ENCODE results near the gene CLIC1. TPM values are rescaled to one million over a fixed set of nuclear protein-coding genes. Genes with fewer than 3 reads are reported as not detected.

CLIC1 gene
- total and polyA plus RNA-seq, 2 experiments from 2014 or later: 269 to 296 TPM

DNA sequence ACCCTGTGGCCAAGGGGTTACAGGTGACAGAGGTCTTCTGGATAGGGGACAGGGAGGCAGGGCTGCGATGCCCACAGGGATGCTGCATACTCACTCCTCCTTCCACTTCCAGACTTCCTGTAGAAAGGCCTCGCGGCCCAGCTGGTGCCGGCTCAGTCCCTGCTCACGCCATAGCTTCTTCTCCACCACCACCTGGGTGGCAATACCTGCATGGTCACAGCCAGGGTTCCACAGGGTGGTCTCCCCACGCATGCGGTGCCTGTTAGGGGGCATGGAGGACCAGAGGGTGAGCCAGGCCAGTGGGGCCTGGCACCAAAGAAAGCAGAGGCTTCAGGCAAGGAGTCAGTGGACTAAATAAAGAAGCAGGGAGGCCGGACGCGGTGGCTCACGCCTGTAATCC lies 49.1 kb upstream of the CLIC1 start (continued):
- TF ChIP-seq, protein P1, sequence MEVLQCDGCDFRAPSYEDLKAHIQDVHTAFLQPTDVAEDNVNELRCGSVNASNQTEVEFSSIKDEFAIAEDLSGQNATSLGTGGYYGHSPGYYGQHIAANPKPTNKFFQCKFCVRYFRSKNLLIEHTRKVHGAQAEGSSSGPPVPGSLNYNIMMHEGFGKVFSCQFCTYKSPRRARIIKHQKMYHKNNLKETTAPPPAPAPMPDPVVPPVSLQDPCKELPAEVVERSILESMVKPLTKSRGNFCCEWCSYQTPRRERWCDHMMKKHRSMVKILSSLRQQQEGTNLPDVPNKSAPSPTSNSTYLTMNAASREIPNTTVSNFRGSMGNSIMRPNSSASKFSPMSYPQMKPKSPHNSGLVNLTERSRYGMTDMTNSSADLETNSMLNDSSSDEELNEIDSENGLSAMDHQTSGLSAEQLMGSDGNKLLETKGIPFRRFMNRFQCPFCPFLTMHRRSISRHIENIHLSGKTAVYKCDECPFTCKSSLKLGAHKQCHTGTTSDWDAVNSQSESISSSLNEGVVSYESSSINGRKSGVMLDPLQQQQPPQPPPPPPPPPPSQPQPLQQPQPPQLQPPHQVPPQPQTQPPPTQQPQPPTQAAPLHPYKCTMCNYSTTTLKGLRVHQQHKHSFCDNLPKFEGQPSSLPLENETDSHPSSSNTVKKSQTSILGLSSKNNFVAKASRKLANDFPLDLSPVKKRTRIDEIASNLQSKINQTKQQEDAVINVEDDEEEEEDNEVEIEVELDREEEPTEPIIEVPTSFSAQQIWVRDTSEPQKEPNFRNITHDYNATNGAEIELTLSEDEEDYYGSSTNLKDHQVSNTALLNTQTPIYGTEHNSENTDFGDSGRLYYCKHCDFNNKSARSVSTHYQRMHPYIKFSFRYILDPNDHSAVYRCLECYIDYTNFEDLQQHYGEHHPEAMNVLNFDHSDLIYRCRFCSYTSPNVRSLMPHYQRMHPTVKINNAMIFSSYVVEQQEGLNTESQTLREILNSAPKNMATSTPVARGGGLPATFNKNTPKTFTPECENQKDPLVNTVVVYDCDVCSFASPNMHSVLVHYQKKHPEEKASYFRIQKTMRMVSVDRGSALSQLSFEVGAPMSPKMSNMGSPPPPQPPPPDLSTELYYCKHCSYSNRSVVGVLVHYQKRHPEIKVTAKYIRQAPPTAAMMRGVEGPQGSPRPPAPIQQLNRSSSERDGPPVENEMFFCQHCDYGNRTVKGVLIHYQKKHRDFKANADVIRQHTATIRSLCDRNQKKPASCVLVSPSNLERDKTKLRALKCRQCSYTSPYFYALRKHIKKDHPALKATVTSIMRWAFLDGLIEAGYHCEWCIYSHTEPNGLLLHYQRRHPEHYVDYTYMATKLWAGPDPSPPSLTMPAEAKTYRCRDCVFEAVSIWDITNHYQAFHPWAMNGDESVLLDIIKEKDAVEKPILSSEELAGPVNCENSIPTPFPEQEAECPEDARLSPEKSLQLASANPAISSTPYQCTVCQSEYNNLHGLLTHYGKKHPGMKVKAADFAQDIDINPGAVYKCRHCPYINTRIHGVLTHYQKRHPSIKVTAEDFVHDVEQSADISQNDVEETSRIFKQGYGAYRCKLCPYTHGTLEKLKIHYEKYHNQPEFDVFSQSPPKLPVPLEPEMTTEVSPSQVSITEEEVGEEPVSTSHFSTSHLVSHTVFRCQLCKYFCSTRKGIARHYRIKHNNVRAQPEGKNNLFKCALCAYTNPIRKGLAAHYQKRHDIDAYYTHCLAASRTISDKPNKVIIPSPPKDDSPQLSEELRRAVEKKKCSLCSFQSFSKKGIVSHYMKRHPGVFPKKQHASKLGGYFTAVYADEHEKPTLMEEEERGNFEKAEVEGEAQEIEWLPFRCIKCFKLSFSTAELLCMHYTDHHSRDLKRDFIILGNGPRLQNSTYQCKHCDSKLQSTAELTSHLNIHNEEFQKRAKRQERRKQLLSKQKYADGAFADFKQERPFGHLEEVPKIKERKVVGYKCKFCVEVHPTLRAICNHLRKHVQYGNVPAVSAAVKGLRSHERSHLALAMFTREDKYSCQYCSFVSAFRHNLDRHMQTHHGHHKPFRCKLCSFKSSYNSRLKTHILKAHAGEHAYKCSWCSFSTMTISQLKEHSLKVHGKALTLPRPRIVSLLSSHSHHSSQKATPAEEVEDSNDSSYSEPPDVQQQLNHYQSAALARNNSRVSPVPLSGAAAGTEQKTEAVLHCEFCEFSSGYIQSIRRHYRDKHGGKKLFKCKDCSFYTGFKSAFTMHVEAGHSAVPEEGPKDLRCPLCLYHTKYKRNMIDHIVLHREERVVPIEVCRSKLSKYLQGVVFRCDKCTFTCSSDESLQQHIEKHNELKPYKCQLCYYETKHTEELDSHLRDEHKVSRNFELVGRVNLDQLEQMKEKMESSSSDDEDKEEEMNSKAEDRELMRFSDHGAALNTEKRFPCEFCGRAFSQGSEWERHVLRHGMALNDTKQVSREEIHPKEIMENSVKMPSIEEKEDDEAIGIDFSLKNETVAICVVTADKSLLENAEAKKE (CRISPR knock-in tag; IDR thresholded peaks at IDR 0.05): no peak
- no peak for TF ChIP-seq EZH2phosphoT487 (IDR thresholded peaks at IDR 0.05; ENCODE audit: unreplicated experiment)
- TF ChIP-seq CTCF (conservative IDR thresholded peaks at IDR 0.05; ENCODE audit: low read depth in 2 of 2): no peak
- no peak for TF ChIP-seq CREB1 (CRISPR knock-in tag; IDR thresholded peaks at IDR 0.05; ENCODE audit: low read depth)
- TF ChIP-seq ZNF331 (CRISPR knock-in tag; IDR thresholded peaks at IDR 0.05; ENCODE audit: low read depth): no peak
- TF ChIP-seq NANOG (IDR thresholded peaks at IDR 0.05; ENCODE audit: borderline replicate concordance): no peak

GRCh38 chr6:31784098-31784925 lies 48.0 kb upstream of the CLIC1 start:
- no peak for TF ChIP-seq ETS1 (IDR thresholded peaks at IDR 0.05)
- no peak for TF ChIP-seq ZNF114 (CRISPR knock-in tag; IDR thresholded peaks at IDR 0.05)
- no peak for TF ChIP-seq STAT1 (IDR thresholded peaks at IDR 0.05; ENCODE audit: unreplicated experiment)
- TF ChIP-seq POLR2AphosphoS5 (IDR thresholded peaks at IDR 0.05; ENCODE audit: low read depth): no peak
- TF ChIP-seq EZH2phosphoT487 (IDR thresholded peaks at IDR 0.05; ENCODE audit: unreplicated experiment): no peak
- TF ChIP-seq EZH2 (IDR thresholded peaks at IDR 0.05; ENCODE audit: low read depth, unreplicated experiment): no peak
- DNase-seq (ENCODE audit: low spot score) (no peak), ATAC-seq (no peak)
- no peak overlapping the region for H3K4me3 Mint-ChIP-seq
- H3K9me3 Mint-ChIP-seq: no peaks in the 10 kb centered on the region
- Histone ChIP-seq H3K36me3 (ENCODE audit: insufficient read depth) (peaks cover 1% of the 10 kb centered on the region), H3K27ac (ENCODE audit: low read depth) (no peak overlapping the region), H3K9me2 (ENCODE audit: insufficient read depth) (no peaks in the 10 kb centered on the region), H4K20me1 (replicated peaks; ENCODE audit: insufficient read depth) (no peaks in the 10 kb centered on the region; the same call in 1 of the 2 replicates), H3K79me2 (replicated peaks; ENCODE audit: insufficient read depth) (no peaks in the 10 kb centered on the region), H3F3A (replicated peaks; ENCODE audit: low read depth) (no peaks in the 10 kb centered on the region; the same call in 1 of the 2 replicates), H2AFZ (no peak overlapping the region), H3K4me3 (no peak overlapping the region), H3K4me1 (ENCODE audit: insufficient read depth) (no peaks in the 10 kb centered on the region), H3K27me3 (ENCODE audit: insufficient read depth) (no peaks in the 10 kb centered on the region), H3K4me2 (no peak overlapping the region)
- H3K4me1 Mint-ChIP-seq: no peaks in the 10 kb centered on the region
- peaks cover 54% of the 10 kb centered on the region for H3K36me3 Mint-ChIP-seq (ENCODE audit: low read depth)
- peaks cover 8% of the 10 kb centered on the region for H3K27me3 Mint-ChIP-seq (ENCODE audit: insufficient read depth, low read depth, poor library complexity)
- H3K27ac Mint-ChIP-seq: no peak overlapping the region
